Esophagus squamous epithelium (tissue), 4 donors: ENCODE measurements around the gene OCLN.

ENCODE experiments used
- POLR2A ChIP-seq, 4 donors: fragments of 450-650 bp; IDR thresholded peaks; one replicate each; pipeline ENCODE4 v1.6.1; 2017; ENCODE audit warnings: antibody characterized with exemption in 4 of 4, mild to moderate bottlenecking in 4 of 4, moderate library complexity in 3 of 4
- TF ChIP-seq, protein P1 (sequence below), 6 experiments: fragments of 450-650 bp in 4 of 6; fragments of 200-600 bp in 2 of 6; sonication (generic) in 2 of 6; IDR thresholded peaks; one replicate each; pipeline ENCODE4 v1.5.1; 2016 to 2019; ENCODE audit warnings: antibody characterized with exemption in 6 of 6, mild to moderate bottlenecking in 4 of 6, moderate library complexity in 4 of 6

DNA sequence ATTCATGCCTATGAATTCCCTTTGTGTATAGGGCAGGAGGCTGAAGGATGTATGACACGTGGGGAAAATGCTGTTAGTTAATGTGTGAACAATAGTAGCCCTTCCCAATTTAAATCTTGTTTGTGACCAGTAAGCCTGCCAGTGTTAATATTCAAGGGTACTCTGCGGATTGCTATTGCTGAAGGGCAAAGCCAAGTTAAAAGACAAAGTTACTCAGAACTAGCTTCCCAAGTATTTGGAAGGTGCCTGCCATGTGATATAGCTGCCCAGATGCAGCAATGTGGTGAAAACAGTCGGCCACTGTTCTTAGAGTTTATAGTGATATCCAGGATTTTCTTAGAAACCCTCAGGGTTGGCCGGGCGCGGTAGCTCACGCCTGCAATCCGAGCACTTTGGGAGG lies 43.1 kb upstream of the OCLN start:
- no peak for TF ChIP-seq POLR2A (IDR thresholded peaks at IDR 0.05)
- TF ChIP-seq, protein P1, sequence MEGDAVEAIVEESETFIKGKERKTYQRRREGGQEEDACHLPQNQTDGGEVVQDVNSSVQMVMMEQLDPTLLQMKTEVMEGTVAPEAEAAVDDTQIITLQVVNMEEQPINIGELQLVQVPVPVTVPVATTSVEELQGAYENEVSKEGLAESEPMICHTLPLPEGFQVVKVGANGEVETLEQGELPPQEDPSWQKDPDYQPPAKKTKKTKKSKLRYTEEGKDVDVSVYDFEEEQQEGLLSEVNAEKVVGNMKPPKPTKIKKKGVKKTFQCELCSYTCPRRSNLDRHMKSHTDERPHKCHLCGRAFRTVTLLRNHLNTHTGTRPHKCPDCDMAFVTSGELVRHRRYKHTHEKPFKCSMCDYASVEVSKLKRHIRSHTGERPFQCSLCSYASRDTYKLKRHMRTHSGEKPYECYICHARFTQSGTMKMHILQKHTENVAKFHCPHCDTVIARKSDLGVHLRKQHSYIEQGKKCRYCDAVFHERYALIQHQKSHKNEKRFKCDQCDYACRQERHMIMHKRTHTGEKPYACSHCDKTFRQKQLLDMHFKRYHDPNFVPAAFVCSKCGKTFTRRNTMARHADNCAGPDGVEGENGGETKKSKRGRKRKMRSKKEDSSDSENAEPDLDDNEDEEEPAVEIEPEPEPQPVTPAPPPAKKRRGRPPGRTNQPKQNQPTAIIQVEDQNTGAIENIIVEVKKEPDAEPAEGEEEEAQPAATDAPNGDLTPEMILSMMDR (IDR thresholded peaks at IDR 0.05), result no peak
